Lower leg skin (tissue), 4 donors: ENCODE measurements around the gene RFX2. TPM values are rescaled to one million over a fixed set of nuclear protein-coding genes. Genes with fewer than 3 reads are reported as not detected.

Experiments
- DNase-seq, 2 donors: peaks; one replicate each; pipeline ENCODE4 v3.0.0-alpha.2; 2019; ENCODE audit warnings: low spot score in 2 of 2
- H3K4me3 ChIP-seq: fragments of 200-600 bp; sonication (generic); 2 replicates; pipeline ENCODE4 v1.5.1; 2017; ENCODE audit warnings: mild to moderate bottlenecking, low read depth; ENCODE audit not compliant: poor library complexity, severe bottlenecking
- CTCF ChIP-seq, 3 donors: fragments of 450-650 bp; IDR thresholded peaks; one replicate each; pipeline ENCODE4 v1.5.1; 2016; ENCODE audit warnings: antibody characterized with exemption in 3 of 3, mild to moderate bottlenecking in 3 of 3, moderate library complexity in 2 of 3
- POLR2A ChIP-seq, 2 donors: fragments of 450-650 bp; IDR thresholded peaks; one replicate each; pipeline ENCODE4 v1.6.1; 2016 to 2017; ENCODE audit warnings: antibody characterized with exemption in 2 of 2, mild to moderate bottlenecking in 1 of 2, moderate library complexity in 1 of 2
- WGBS, 2 donors: methylation state at CpG; one replicate each; pipeline ENCODE4 v1.1.5; 2018; 5-methylcytosine and 5-hydroxymethylcytosine counted together
- intact Hi-C: fragments of 100-400 bp; cut with DNase I; formaldehyde crosslinking; loops from one replicate; pipeline ENCODE4 v1.15.0; 2023; ENCODE audit warnings: low total_unique reads
- total RNA-seq, 4 donors: library from RNA; depleted of rRNA; stranded (reverse); fragments of >200 nt; gene quantifications; one replicate each; pipeline ENCODE4 v1.1.0, GENCODE V29; 2016

Gene RFX2
- total RNA-seq, 4 donors from 2014 or later = 19.6 to 28.7 (median 25.8) TPM

DNA sequence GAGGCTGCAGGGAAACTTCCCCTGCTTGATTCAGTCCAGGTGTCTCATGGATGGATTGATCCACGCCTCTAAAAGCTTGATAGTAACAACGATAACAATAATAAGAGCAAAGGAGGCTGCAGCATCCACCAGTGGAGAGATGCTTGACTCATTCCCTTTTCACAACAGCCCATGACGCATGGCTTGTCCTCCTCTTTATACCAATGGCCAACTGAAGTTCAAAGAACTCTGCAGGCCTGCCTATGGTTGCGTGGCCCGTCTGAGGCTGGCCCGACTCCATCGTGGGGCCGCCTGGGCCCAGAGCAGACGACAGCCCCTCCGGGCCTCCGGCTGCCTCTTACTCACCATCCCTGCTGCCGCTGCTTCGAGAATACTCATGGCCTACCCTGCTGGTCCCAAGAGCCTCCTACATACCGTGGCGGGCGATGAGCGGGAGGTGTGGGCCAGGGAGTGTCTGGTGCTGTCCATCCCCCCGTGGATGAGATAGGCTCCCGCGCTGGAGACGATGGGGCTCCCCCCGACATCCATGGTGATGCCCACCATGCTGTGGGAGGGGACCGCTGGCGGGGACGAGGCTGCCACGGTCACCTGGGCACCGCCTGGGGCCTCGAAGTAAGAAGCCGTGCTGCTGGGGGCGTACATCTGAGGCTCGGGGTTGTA is 70.6 kb downstream of the RFX2 start:
- DNase-seq = peak; percentile 5 to 72
- TF ChIP-seq POLR2A (IDR thresholded peaks at IDR 0.05) (no peak), CTCF (IDR thresholded peaks at IDR 0.05) (no peak)
- 95% methylated on average over 27 to 31 of the region's 31 CpGs for WGBS, 2 donors
- no peak overlapping the region for H3K4me3 ChIP-seq
- intact Hi-C loops = loop anchor here (10.0 kb wide), 1 partner anchor 255 kb away; no protein-coding TSS in a partner anchor

DNA sequence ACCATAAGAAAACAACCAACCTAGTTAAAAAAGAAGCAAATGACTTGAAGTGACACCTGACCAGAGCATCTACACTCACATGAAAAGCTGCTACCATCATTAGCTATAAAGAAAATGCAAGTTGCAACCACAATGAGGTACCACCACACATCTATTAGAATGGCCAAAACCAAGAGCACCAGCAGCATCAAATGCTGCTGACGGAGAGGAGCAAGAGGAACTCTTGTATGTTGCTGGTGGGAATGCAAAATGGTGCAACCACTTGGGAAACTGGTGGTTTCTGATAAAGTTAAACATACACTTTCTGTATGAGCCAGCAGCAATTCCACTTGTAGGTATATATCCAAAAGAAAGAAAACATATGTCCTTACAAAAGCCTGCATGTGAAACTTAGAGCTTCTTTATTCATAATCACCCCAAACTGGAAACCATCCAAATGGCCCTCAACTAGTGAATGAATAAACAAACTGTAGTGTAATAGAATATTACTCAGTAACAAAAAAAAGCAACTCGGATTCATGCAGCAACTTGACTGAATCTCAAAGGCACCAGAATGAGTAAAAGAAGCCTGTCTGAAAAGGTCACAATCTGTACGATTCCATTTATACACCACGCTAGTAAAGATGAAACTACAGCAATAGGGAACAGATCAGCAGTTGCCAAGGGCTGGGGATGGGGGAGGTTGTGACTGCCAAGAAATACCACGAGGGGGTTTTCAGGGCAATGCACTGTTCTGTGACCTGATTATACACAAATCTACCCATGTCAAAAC is 71.5 kb downstream of the RFX2 start:
- DNase-seq = peak in 1 of 2 donors; percentile 10

DNA sequence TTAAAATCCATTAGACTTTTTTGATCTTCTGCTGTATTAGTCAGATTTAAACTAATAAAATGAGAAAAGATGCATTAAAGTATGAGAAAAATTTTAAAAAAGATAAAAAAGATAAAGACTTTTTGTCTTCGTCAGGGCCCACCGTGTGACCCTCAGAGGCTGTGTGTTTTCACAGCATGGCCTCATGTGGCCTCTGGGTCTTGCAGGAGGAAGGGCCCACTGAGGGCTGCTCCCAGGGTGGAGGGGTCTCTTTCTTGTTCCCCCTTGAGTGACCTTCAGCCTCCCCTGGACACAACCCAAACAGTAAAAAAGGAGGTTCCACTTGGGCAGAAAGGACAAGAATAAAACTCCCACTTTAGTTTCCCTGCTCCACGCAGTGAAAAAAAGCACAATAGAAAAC is 75.3 kb downstream of the RFX2 start:
- no peak overlapping the region for H3K4me3 ChIP-seq
- intact Hi-C loops = no loop called here
- 92 to 94% methylated on average over 3 of the region's 3 CpGs for WGBS, 2 donors
- TF ChIP-seq CTCF (IDR thresholded peaks at IDR 0.05) = no peak
- no peak for TF ChIP-seq POLR2A (IDR thresholded peaks at IDR 0.05)
- peak in 1 of 2 donors; percentile 52 for DNase-seq

More for the DNA sequence above, 71.5 kb downstream of the RFX2 start:
- no peak for TF ChIP-seq POLR2A (IDR thresholded peaks at IDR 0.05)
- TF ChIP-seq CTCF (IDR thresholded peaks at IDR 0.05) = no peak
- WGBS, 2 donors = 73 to 84% methylated on average over 5 of the region's 5 CpGs
- no peak overlapping the region for H3K4me3 ChIP-seq
- intact Hi-C loops = no loop called here

DNA sequence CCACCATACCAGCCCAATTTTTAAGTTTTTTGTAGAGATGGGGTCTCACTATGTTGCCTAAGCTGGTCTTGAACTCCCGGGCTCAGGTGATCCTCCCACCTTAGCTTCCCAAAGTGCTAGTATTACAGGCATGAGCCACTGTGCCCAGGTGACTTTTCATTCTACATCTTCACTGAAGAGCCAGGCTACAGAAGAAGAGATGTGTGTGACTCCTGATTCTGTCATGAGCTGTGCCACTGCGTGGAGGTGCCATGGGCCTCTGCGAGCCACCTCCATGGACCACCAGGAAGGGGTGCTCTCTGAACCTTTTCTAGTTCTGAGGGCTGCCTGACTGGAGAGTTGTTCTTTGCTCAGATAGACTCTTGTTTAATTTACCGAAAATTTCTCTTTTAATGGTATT is 75.8 kb downstream of the RFX2 start:
- 98% methylated on average over 4 of the region's 4 CpGs for WGBS, 2 donors
- intact Hi-C loops = no loop called here
- no peak overlapping the region for H3K4me3 ChIP-seq
- peak in 1 of 2 donors; percentile 39 for DNase-seq
- TF ChIP-seq POLR2A (IDR thresholded peaks at IDR 0.05) (no peak), CTCF (IDR thresholded peaks at IDR 0.05) (no peak)

DNA sequence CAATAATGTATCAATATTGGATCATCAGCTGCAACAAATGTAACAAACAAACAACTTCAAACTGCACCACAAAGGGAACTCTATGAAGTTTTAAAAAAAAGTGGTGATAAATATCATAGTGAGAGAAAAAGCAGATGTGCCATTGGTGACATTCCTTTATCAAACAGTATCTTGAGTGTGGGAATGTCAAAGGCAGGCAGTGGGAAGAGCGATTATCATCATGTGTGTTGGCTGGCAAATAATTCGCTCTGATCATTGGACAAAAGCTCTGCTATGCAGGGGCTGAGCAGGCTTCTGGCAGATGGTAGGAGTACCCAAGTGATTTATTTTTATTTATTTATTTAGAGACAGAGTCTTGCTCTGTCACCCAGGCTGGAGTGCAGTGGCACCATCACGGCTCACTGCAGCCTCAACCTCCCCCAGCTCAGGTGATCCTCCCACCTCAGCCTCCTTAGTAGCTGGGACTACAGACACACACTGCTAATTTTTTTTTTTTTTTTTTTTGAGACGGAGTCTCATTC is 76.5 kb downstream of the RFX2 start:
- intact Hi-C loops = no loop called here

More for the DNA sequence above, 76.5 kb downstream of the RFX2 start:
- TF ChIP-seq POLR2A (IDR thresholded peaks at IDR 0.05) = no peak
- TF ChIP-seq CTCF (IDR thresholded peaks at IDR 0.05) = no peak
- DNase-seq = no peak
- 95 to 96% methylated on average over 4 of the region's 4 CpGs for WGBS, 2 donors
- H3K4me3 ChIP-seq = no peak overlapping the region
